H9 (cell line): Measurements from ENCODE around the gene KDM4C. TPM values are rescaled to one million over a fixed set of nuclear protein-coding genes. Genes with fewer than 3 reads are reported as not detected.

Source experiments
- DNase-seq: peaks from one replicate; pipeline ENCODE4 v3.0.0-alpha.2; 2017
- H2AFZ ChIP-seq: one replicate; pipeline ENCODE4 v1.6.1; 2013; ENCODE audit warnings: mild to moderate bottlenecking, low read length, control low read depth, moderate library complexity
- H2AK5ac ChIP-seq: 2 replicates; pipeline ENCODE4 v1.6.1; 2013; ENCODE audit warnings: low read length, control low read depth, mixed read lengths; ENCODE audit not compliant: insufficient read length
- H2BK120ac ChIP-seq: one replicate; pipeline ENCODE4 v1.6.1; 2013; ENCODE audit warnings: low read depth, mild to moderate bottlenecking, low read length, control low read depth, inconsistent platforms; ENCODE audit not compliant: poor library complexity, severe bottlenecking
- H2BK12ac ChIP-seq: 2 replicates; pipeline ENCODE4 v1.6.1; 2013; ENCODE audit warnings: low read length, control low read depth, mixed read lengths, low read depth; ENCODE audit not compliant: insufficient read length
- H2BK15ac ChIP-seq: 2 replicates; pipeline ENCODE4 v1.6.1; 2013; ENCODE audit warnings: low read depth, low read length, control low read depth
- H2BK20ac ChIP-seq: one replicate; pipeline ENCODE4 v1.6.1; 2013; ENCODE audit warnings: low read depth, mild to moderate bottlenecking, low read length, control low read depth, inconsistent platforms; ENCODE audit not compliant: poor library complexity, severe bottlenecking
- H2BK5ac ChIP-seq: 2 replicates; pipeline ENCODE4 v1.6.1; 2013; ENCODE audit warnings: low read length, control low read depth, mixed read lengths; ENCODE audit not compliant: insufficient read length
- H3K14ac ChIP-seq: 2 replicates; pipeline ENCODE4 v1.6.1; 2013; ENCODE audit warnings: low read length, control low read depth; ENCODE audit not compliant: insufficient read depth
- H3K18ac ChIP-seq: 2 replicates; pipeline ENCODE4 v1.6.1; 2013; ENCODE audit warnings: low read depth, mild to moderate bottlenecking, mixed read lengths, low read length, control low read depth; ENCODE audit not compliant: insufficient read length
- H3K23ac ChIP-seq: 2 replicates; pipeline ENCODE4 v1.6.1; 2013; ENCODE audit warnings: low read length, control low read depth, mixed read lengths, low read depth; ENCODE audit not compliant: insufficient read length
- H3K23me2 ChIP-seq: 2 replicates; pipeline ENCODE4 v1.6.1; 2013; ENCODE audit warnings: low read depth, mild to moderate bottlenecking, mixed read lengths, low read length, control low read depth; ENCODE audit not compliant: insufficient read length, poor library complexity, severe bottlenecking
- H3K27ac ChIP-seq: 2 replicates; pipeline ENCODE4 v1.5.1; 2013; ENCODE audit warnings: low read length, control low read depth, mixed read lengths, low read depth; ENCODE audit not compliant: insufficient read length
- H3K27me3 ChIP-seq: 2 replicates; pipeline ENCODE4 v1.6.1; 2013; ENCODE audit warnings: low read length, control low read depth, inconsistent platforms; ENCODE audit not compliant: insufficient read depth
- H3K4ac ChIP-seq: 2 replicates; pipeline ENCODE4 v1.6.1; 2013; ENCODE audit warnings: low read depth, mild to moderate bottlenecking, control low read depth, inconsistent platforms, low read length, moderate library complexity
- H3K4me1 ChIP-seq: 2 replicates; pipeline ENCODE4 v1.6.1; 2013; ENCODE audit warnings: low read length, control low read depth, inconsistent platforms; ENCODE audit not compliant: insufficient read depth
- H3K4me2 ChIP-seq: 2 replicates; pipeline ENCODE4 v1.6.1; 2013; ENCODE audit warnings: low read length, control low read depth, mixed read lengths; ENCODE audit not compliant: insufficient read length, insufficient read depth
- H3K56ac ChIP-seq: 2 replicates; pipeline ENCODE4 v1.6.1; 2013; ENCODE audit warnings: low read depth, mild to moderate bottlenecking, mixed read lengths, low read length, control low read depth; ENCODE audit not compliant: insufficient read length
- H3K79me1 ChIP-seq: 2 replicates; pipeline ENCODE4 v1.6.1; 2013; ENCODE audit warnings: low read depth, mild to moderate bottlenecking, moderate library complexity, low read length, control low read depth, inconsistent platforms; ENCODE audit not compliant: insufficient read depth, poor library complexity, severe bottlenecking
- H3K79me2 ChIP-seq: 2 replicates; pipeline ENCODE4 v1.6.1; 2013; ENCODE audit warnings: low read length, control low read depth, inconsistent platforms; ENCODE audit not compliant: insufficient read depth
- H3K9ac ChIP-seq: 2 replicates; pipeline ENCODE4 v1.6.1; 2013; ENCODE audit warnings: low read length, control low read depth, mixed read lengths; ENCODE audit not compliant: insufficient read length; ENCODE audit errors: extremely low read depth
- H3K9me3 ChIP-seq: one replicate; pipeline ENCODE4 v1.6.1; 2013; ENCODE audit warnings: low read depth, low read length, inconsistent platforms; ENCODE audit not compliant: control insufficient read depth
- H3T11ph ChIP-seq: one replicate; pipeline ENCODE4 v1.6.1; 2013; ENCODE audit warnings: mild to moderate bottlenecking, low read length, control low read depth, inconsistent platforms
- H4K20me1 ChIP-seq: one replicate; pipeline ENCODE4 v1.6.1; 2013; ENCODE audit not compliant: control insufficient read depth, insufficient read length, insufficient read depth
- H4K5ac ChIP-seq: 2 replicates; pipeline ENCODE4 v1.6.1; 2013; ENCODE audit warnings: low read depth, mild to moderate bottlenecking, mixed read lengths, low read length, control low read depth; ENCODE audit not compliant: insufficient read length
- H4K8ac ChIP-seq: replicated peaks from 2 replicates; pipeline ENCODE4 v1.6.1; 2013; ENCODE audit warnings: low read length, control low read depth, mixed read lengths, low read depth; ENCODE audit not compliant: insufficient read length
- H4K91ac ChIP-seq: 2 replicates; pipeline ENCODE4 v1.6.1; 2013; ENCODE audit warnings: low read depth, mild to moderate bottlenecking, moderate library complexity, mixed read lengths, low read length, control low read depth; ENCODE audit not compliant: insufficient read length
- H3K27ac Mint-ChIP-seq, 3 experiments: 2 replicates in 2 of 3; 3 replicates in 1 of 3; pipeline ENCODE4 v1.8.0; 2020 to 2021; ENCODE audit warnings: mixed read lengths in 3 of 3, mild to moderate bottlenecking in 1 of 3, moderate library complexity in 1 of 3
- H3K27me3 Mint-ChIP-seq: 2 replicates; pipeline ENCODE4 v1.8.0; 2021; ENCODE audit warnings: low read depth, mild to moderate bottlenecking, moderate library complexity, mixed read lengths
- H3K36me3 Mint-ChIP-seq, 3 experiments: 2 replicates in 2 of 3; 3 replicates in 1 of 3; pipeline ENCODE4 v1.8.0; 2020 to 2021; ENCODE audit warnings: low read depth in 3 of 3, mixed read lengths in 3 of 3; ENCODE audit not compliant: insufficient read depth in 1 of 3
- H3K4me1 Mint-ChIP-seq, 2 experiments: 2 replicates each; pipeline ENCODE4 v1.8.0; 2020; ENCODE audit warnings: mixed read lengths in 2 of 2
- H3K4me3 Mint-ChIP-seq, 2 experiments: 2 replicates in 1 of 2; 3 replicates in 1 of 2; pipeline ENCODE4 v1.8.0; 2020 to 2021; ENCODE audit warnings: mild to moderate bottlenecking in 2 of 2, mixed read lengths in 2 of 2, moderate library complexity in 1 of 2
- H3K9me3 Mint-ChIP-seq, 2 experiments: 2 replicates in 1 of 2; 3 replicates in 1 of 2; pipeline ENCODE4 v1.8.0; 2020; ENCODE audit warnings: mild to moderate bottlenecking in 2 of 2, mixed read lengths in 2 of 2, moderate library complexity in 1 of 2
- WGBS: extraction: QIAGEN DNeasy Blood & Tissue Kit; methylation state at CpG from one replicate; pipeline ENCODE4 v1.1.7; 2013; ENCODE audit warnings: missing lambda C conversion rate, low lambda C conversion rate, mixed read lengths; ENCODE audit not compliant: insufficient read length; ENCODE audit errors: extremely low coverage; 5-methylcytosine and 5-hydroxymethylcytosine counted together
- total RNA-seq: library from RNA; stranded (reverse); gene quantifications from 2 replicates; pipeline ENCODE4 v1.2.1, GENCODE V29; 2021
- TF ChIP-seq, protein P1 (sequence below): fragments of 200-600 bp; sonication (generic); conservative IDR thresholded peaks from 3 replicates; pipeline ENCODE4 v1.8.0; 2021; ENCODE audit warnings: antibody characterized with exemption, mild to moderate bottlenecking

KDM4C gene
- total RNA-seq, 1 experiment from 2014 or later = 24.0 TPM

DNA sequence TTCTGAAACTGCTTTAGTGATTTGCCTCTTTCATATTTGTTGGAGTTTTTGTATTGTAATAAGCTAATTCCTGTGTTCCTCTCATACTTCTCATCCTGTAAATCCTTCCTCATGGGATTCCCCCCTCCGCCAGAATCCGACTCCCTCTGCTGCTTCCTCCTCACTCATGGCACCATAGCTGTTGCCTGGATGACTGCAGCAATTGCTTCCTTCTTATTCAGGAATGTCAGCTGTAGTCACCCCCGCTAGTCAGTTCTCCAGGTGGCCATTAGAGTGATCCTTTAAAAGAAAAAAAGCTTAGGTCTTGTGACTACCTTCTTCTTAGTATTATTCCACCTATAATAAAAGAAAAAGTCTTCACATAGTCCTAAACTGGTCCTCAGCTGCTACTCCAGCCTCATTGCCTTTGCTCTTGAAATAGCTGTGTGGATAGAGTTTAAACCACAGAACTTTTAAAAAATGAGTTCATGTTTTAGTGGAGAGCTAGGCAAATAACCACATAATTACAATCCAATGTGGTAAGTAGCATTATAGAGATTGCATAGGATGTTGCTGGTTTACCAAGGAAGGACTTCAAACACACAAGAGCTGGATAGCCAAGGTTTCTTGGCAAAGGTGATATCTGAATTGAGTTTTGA, 227.3 kb downstream of the KDM4C start:
- H3K4me3 Mint-ChIP-seq = no peak overlapping the region
- H3K36me3 Mint-ChIP-seq = peaks cover 9 to 25% (median 13%) of the 10 kb centered on the region in 3 experiments
- no peak overlapping the region for H2BK5ac ChIP-seq
- H3K18ac ChIP-seq = no peak overlapping the region
- H3K4ac ChIP-seq = no peak overlapping the region
- peaks cover 10 to 12% of the 10 kb centered on the region in 2 experiments for H3K4me1 Mint-ChIP-seq
- no peaks in the 10 kb centered on the region for H3K9me3 ChIP-seq
- no peaks in the 10 kb centered on the region for H3K27me3 Mint-ChIP-seq
- H3K23me2 ChIP-seq = no peaks in the 10 kb centered on the region
- no peak overlapping the region for H4K5ac ChIP-seq
- no peak overlapping the region for H4K91ac ChIP-seq
- no peak overlapping the region for H3K4me2 ChIP-seq
- H2BK15ac ChIP-seq = no peak overlapping the region
- H3K9ac ChIP-seq = no peak overlapping the region
- H3K23ac ChIP-seq = no peak overlapping the region
- WGBS = no CpG with 5 or more reads among the region's 3 CpGs
- H3K79me1 ChIP-seq = no peaks in the 10 kb centered on the region
- peak; percentile 75 for DNase-seq
- no peak overlapping the region for H2AFZ ChIP-seq
- no peaks in the 10 kb centered on the region for H3K27me3 ChIP-seq
- no peak overlapping the region for H3K14ac ChIP-seq
- no peak overlapping the region for H2AK5ac ChIP-seq
- no peak overlapping the region for H4K8ac ChIP-seq
- H4K20me1 ChIP-seq = no peaks in the 10 kb centered on the region
- no peak overlapping the region for H3K27ac ChIP-seq
- TF ChIP-seq, protein P1, sequence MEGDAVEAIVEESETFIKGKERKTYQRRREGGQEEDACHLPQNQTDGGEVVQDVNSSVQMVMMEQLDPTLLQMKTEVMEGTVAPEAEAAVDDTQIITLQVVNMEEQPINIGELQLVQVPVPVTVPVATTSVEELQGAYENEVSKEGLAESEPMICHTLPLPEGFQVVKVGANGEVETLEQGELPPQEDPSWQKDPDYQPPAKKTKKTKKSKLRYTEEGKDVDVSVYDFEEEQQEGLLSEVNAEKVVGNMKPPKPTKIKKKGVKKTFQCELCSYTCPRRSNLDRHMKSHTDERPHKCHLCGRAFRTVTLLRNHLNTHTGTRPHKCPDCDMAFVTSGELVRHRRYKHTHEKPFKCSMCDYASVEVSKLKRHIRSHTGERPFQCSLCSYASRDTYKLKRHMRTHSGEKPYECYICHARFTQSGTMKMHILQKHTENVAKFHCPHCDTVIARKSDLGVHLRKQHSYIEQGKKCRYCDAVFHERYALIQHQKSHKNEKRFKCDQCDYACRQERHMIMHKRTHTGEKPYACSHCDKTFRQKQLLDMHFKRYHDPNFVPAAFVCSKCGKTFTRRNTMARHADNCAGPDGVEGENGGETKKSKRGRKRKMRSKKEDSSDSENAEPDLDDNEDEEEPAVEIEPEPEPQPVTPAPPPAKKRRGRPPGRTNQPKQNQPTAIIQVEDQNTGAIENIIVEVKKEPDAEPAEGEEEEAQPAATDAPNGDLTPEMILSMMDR = no peak
- no peaks in the 10 kb centered on the region for H3K9me3 Mint-ChIP-seq
- H2BK20ac ChIP-seq = no peak overlapping the region
- H3K4me1 ChIP-seq = peaks cover 1% of the 10 kb centered on the region
- no peak overlapping the region for H3T11ph ChIP-seq
- no peak overlapping the region for H2BK120ac ChIP-seq
- peak overlapping the region; percentile 51 to 95 (median 65) for H3K27ac Mint-ChIP-seq
- no peak overlapping the region for H3K56ac ChIP-seq
- no peak overlapping the region for H2BK12ac ChIP-seq
- no peaks in the 10 kb centered on the region for H3K79me2 ChIP-seq
